Activated CD4-positive, alpha-beta T cell treated with anti-CD3 and anti-CD28 coated beads, Interleukin-10, Interleukin-2, amounts not matched to agents 100 ng/mL and 50 ng/mL, durations not matched to agents 16 hours and 8 hours (primary cell): ENCODE results near the gene ACSM6.

Experiments used
- DNase-seq: peaks from one replicate; pipeline ENCODE4 v3.0.0-alpha.2; 2020

Gene ACSM6

GRCh38 chr10:95247200-95247880 is 53.3 kb downstream of the ACSM6 start:
- DNase-seq = no peak

- DNase-seq = no peak
Observed at GRCh38 chr10:95247881-95248583, 54.0 kb downstream of the ACSM6 start.

GRCh38 chr10:95248989-95249388 is 55.0 kb downstream of the ACSM6 start:
- DNase-seq = no peak

- no peak for DNase-seq
Observed at GRCh38 chr10:95249467-95249866, 55.4 kb downstream of the ACSM6 start.

- DNase-seq = no peak
Observed at GRCh38 chr10:95250856-95251255, 56.8 kb downstream of the ACSM6 start.

- no peak for DNase-seq
Observed at GRCh38 chr10:95253007-95253406, 59.0 kb downstream of the ACSM6 start.

GRCh38 chr10:95253686-95254085 is 59.6 kb downstream of the ACSM6 start:
- no peak for DNase-seq

GRCh38 chr10:95254629-95255028 is 60.6 kb downstream of the ACSM6 start:
- DNase-seq = no peak

- DNase-seq = no peak
Observed at GRCh38 chr10:95256268-95256667, 62.2 kb downstream of the ACSM6 start.

- no peak for DNase-seq
Observed at GRCh38 chr10:95257849-95258248, 63.8 kb downstream of the ACSM6 start.

- no peak for DNase-seq
Observed at GRCh38 chr10:95260397-95260881, 66.4 kb downstream of the ACSM6 start.

- DNase-seq = no peak
Observed at GRCh38 chr10:95260909-95261552, 67.0 kb downstream of the ACSM6 start.

- no peak for DNase-seq
Observed at GRCh38 chr10:95261926-95262325, 67.9 kb downstream of the ACSM6 start.

GRCh38 chr10:95262763-95263518 is 68.9 kb downstream of the ACSM6 start:
- no peak for DNase-seq

GRCh38 chr10:95263864-95264226 is 69.8 kb downstream of the ACSM6 start:
- DNase-seq = no peak

GRCh38 chr10:95264227-95265051 is 70.4 kb downstream of the ACSM6 start:
- no peak for DNase-seq

- DNase-seq = no peak
Observed at GRCh38 chr10:95265572-95265971, 71.5 kb downstream of the ACSM6 start.

GRCh38 chr10:95266674-95267095 is 72.6 kb downstream of the ACSM6 start:
- no peak for DNase-seq

- DNase-seq = no peak
Observed at GRCh38 chr10:95267251-95267650, 73.2 kb downstream of the ACSM6 start.

GRCh38 chr10:95268438-95268837 is 74.4 kb downstream of the ACSM6 start:
- no peak for DNase-seq

- DNase-seq = no peak
Observed at GRCh38 chr10:95273393-95274312, 79.6 kb downstream of the ACSM6 start.
